ENCODE results near the gene C12orf60. TPM values are rescaled to one million over a fixed set of nuclear protein-coding genes. Genes with fewer than 3 reads are reported as not detected.

The C12orf60 gene
- total RNA-seq, 1 experiment from 2014 or later, result 1.9 TPM

DNA sequence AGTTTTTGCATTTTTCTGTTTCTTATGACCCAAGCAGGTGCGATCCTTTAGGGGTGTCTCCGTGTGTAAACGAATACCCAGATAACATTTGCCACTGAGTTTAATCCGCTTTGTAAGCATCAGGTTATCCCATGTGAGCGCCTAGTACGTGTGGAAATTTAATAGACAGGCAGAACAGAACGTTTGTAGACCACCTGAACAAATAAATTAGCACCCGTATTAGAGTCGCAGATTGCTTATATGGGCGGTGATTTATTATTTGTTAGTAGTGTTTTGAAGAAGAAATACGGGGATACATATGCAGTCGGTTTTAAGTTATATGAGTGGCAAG, 325 bp downstream of the C12orf60 start:
- H3K9me3 ChIP-seq (ENCODE audit: control insufficient read depth, low read depth, low read length), result no peaks in the 10 kb centered on the region
- H3K36me3 Mint-ChIP-seq (ENCODE audit: insufficient read depth in 1 of 3, low read depth in 3 of 3), result peaks cover 5 to 19% (median 13%) of the 10 kb centered on the region in 3 experiments; a peak in 5 of 7 replicates
- no peak overlapping the region for H3K56ac ChIP-seq (ENCODE audit: insufficient read length, low read depth, low read length)
- H2BK15ac ChIP-seq (ENCODE audit: low read depth, low read length), result no peak overlapping the region
- H3K23me2 ChIP-seq (ENCODE audit: insufficient read length, low read depth, low read length, poor library complexity, severe bottlenecking), result no peaks in the 10 kb centered on the region
- no peak overlapping the region for H2BK120ac ChIP-seq (ENCODE audit: low read depth, low read length, poor library complexity, severe bottlenecking)
- no peaks in the 10 kb centered on the region for H3K4me1 ChIP-seq (ENCODE audit: insufficient read depth, low read length)
- H3K79me2 ChIP-seq (ENCODE audit: insufficient read depth, low read length), result peaks cover 18% of the 10 kb centered on the region
- H3K9ac ChIP-seq (ENCODE audit: extremely low read depth, insufficient read length, low read length), result peak overlapping the region; percentile 87
- no peak overlapping the region for H3K18ac ChIP-seq (ENCODE audit: insufficient read length, low read depth, low read length)
- no peaks in the 10 kb centered on the region for H3K9me3 Mint-ChIP-seq
- TF ChIP-seq, protein P1, sequence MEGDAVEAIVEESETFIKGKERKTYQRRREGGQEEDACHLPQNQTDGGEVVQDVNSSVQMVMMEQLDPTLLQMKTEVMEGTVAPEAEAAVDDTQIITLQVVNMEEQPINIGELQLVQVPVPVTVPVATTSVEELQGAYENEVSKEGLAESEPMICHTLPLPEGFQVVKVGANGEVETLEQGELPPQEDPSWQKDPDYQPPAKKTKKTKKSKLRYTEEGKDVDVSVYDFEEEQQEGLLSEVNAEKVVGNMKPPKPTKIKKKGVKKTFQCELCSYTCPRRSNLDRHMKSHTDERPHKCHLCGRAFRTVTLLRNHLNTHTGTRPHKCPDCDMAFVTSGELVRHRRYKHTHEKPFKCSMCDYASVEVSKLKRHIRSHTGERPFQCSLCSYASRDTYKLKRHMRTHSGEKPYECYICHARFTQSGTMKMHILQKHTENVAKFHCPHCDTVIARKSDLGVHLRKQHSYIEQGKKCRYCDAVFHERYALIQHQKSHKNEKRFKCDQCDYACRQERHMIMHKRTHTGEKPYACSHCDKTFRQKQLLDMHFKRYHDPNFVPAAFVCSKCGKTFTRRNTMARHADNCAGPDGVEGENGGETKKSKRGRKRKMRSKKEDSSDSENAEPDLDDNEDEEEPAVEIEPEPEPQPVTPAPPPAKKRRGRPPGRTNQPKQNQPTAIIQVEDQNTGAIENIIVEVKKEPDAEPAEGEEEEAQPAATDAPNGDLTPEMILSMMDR (conservative IDR thresholded peaks at IDR 0.05), result no peak
- H2AK5ac ChIP-seq (ENCODE audit: insufficient read length, low read length), result no peak overlapping the region
- no peak overlapping the region for H3K27ac Mint-ChIP-seq
- DNase-seq, result no peak
- no peaks in the 10 kb centered on the region for H3K27me3 ChIP-seq (ENCODE audit: insufficient read depth, low read length)
- H3T11ph ChIP-seq (ENCODE audit: low read length), result no peak overlapping the region
- no CpG with 5 or more reads among the region's 12 CpGs for WGBS (ENCODE audit: extremely low coverage, insufficient read length, low lambda C conversion rate)
- no peak overlapping the region for H4K91ac ChIP-seq (ENCODE audit: insufficient read length, low read depth, low read length)
- no peak overlapping the region for H3K14ac ChIP-seq (ENCODE audit: insufficient read depth, low read length)
- no peak overlapping the region for H4K8ac ChIP-seq (replicated peaks; ENCODE audit: insufficient read length, low read depth, low read length)
- H4K20me1 ChIP-seq (ENCODE audit: control insufficient read depth, insufficient read depth, insufficient read length), result no peaks in the 10 kb centered on the region
- no peaks in the 10 kb centered on the region for H3K27me3 Mint-ChIP-seq (ENCODE audit: low read depth)
- peaks cover 7 to 18% of the 10 kb centered on the region in 2 experiments; a peak in 3 of 4 replicates for H3K4me1 Mint-ChIP-seq
- no peak overlapping the region for H2BK12ac ChIP-seq (ENCODE audit: insufficient read length, low read depth, low read length)
- H2BK20ac ChIP-seq (ENCODE audit: low read depth, low read length, poor library complexity, severe bottlenecking), result no peak overlapping the region
- H3K27ac ChIP-seq (ENCODE audit: insufficient read length, low read depth, low read length), result no peak overlapping the region
- H3K4me3 Mint-ChIP-seq, result no peak overlapping the region
- no peak overlapping the region for H4K5ac ChIP-seq (ENCODE audit: insufficient read length, low read depth, low read length)
- H3K23ac ChIP-seq (ENCODE audit: insufficient read length, low read depth, low read length), result no peak overlapping the region
- no peak overlapping the region for H2BK5ac ChIP-seq (ENCODE audit: insufficient read length, low read length)
- no peak overlapping the region for H3K4ac ChIP-seq (ENCODE audit: low read depth, low read length)
- peak overlapping the region; percentile 51 for H2AFZ ChIP-seq (ENCODE audit: low read length)
- H3K4me2 ChIP-seq (ENCODE audit: insufficient read depth, insufficient read length, low read length), result peak overlapping the region; percentile 70
- H3K79me1 ChIP-seq (ENCODE audit: insufficient read depth, low read depth, low read length, poor library complexity, severe bottlenecking), result no peaks in the 10 kb centered on the region
